Ammon's horn (tissue), 1 donor: ENCODE measurements around the gene CHD6.
"Not testable (repeated sequence)": the region's sequence is repeated elsewhere in the genome, so short reads cannot be mapped to it uniquely, and the experiment has no call there.

Experiments used
- DNase-seq: peaks from one replicate; pipeline ENCODE4 v3.0.0-alpha.2; 2016; ENCODE audit warnings: low spot score

CHD6 gene

GRCh38 chr20:41538810-41539596 lies 79.2 kb downstream of the CHD6 start:
- DNase-seq, result no peak

- DNase-seq, result no peak
These were observed 80.3 kb downstream of the CHD6 start for GRCh38 chr20:41537865-41538264.

- not testable (repeated sequence) for DNase-seq
These were observed 82.6 kb downstream of the CHD6 start for GRCh38 chr20:41535551-41535950.

GRCh38 chr20:41534842-41535241 lies 83.3 kb downstream of the CHD6 start:
- DNase-seq, result no peak

GRCh38 chr20:41534170-41534569 lies 84.0 kb downstream of the CHD6 start:
- DNase-seq, result no peak

GRCh38 chr20:41533537-41534136 lies 84.5 kb downstream of the CHD6 start:
- no peak for DNase-seq

GRCh38 chr20:41532935-41533334 lies 85.2 kb downstream of the CHD6 start:
- DNase-seq, result no peak

- no peak for DNase-seq
These were observed 86.5 kb downstream of the CHD6 start for GRCh38 chr20:41531518-41532275.

- no peak for DNase-seq
These were observed 87.3 kb downstream of the CHD6 start for GRCh38 chr20:41530923-41531322.

GRCh38 chr20:41526327-41526726 lies 91.8 kb downstream of the CHD6 start:
- peak; percentile 37 for DNase-seq

GRCh38 chr20:41524980-41525613 lies 93.1 kb downstream of the CHD6 start:
- DNase-seq, result peak; percentile 74

GRCh38 chr20:41523857-41524256 lies 94.3 kb downstream of the CHD6 start:
- DNase-seq, result no peak

- DNase-seq, result no peak
These were observed 104.3 kb downstream of the CHD6 start for GRCh38 chr20:41513829-41514228.

GRCh38 chr20:41512624-41513023 lies 105.6 kb downstream of the CHD6 start:
- no peak for DNase-seq

- peak; percentile 57 for DNase-seq
These were observed 107.2 kb downstream of the CHD6 start for GRCh38 chr20:41510847-41511450.

GRCh38 chr20:41510224-41510623 lies 108.0 kb downstream of the CHD6 start:
- DNase-seq, result peak; percentile 8

GRCh38 chr20:41509316-41510200 lies 108.6 kb downstream of the CHD6 start:
- DNase-seq, result peak; percentile 36

GRCh38 chr20:41508335-41508734 lies 109.8 kb downstream of the CHD6 start:
- DNase-seq, result peak; percentile 8

GRCh38 chr20:41507851-41508250 lies 110.3 kb downstream of the CHD6 start:
- DNase-seq, result no peak

GRCh38 chr20:41507436-41507835 lies 110.7 kb downstream of the CHD6 start:
- no peak for DNase-seq
